ENCODE results near the gene PRKCH. TPM values are rescaled to one million over a fixed set of nuclear protein-coding genes. Genes with fewer than 3 reads are reported as not detected.
A peak's percentile ranks its signal among the peaks of the same experiment; 100 is the strongest.

Gene PRKCH
- total RNA-seq, 2 experiments from 2014 or later, result 149 to 158 TPM

GRCh38 chr14:61338457-61338856 lies 17.1 kb downstream of the PRKCH start:
- H3K27ac Mint-ChIP-seq, result peak overlapping the region; percentile 98
- H3K4me3 Mint-ChIP-seq, result peak overlapping the region; percentile 56
- CTCF ChIA-PET, result interaction anchor here (0.6 to 1.1 kb wide), 2 partner anchors 39 to 495 kb away, joined by 3 read pairs; no protein-coding TSS in a partner anchor
- no peak for DNase-seq
- H3K27me3 Mint-ChIP-seq (ENCODE audit: low read depth), result no peaks in the 10 kb centered on the region
- H3K36me3 Mint-ChIP-seq (ENCODE audit: low read depth), result peaks cover 35% of the 10 kb centered on the region
- H3K4me1 Mint-ChIP-seq (ENCODE audit: low read depth), result peaks cover 85% of the 10 kb centered on the region
- intact Hi-C loops (cut with micrococcal nuclease), result no loop called here
- H3K9me3 Mint-ChIP-seq, result no peaks in the 10 kb centered on the region

GRCh38 chr14:61341275-61342206 lies 20.2 kb downstream of the PRKCH start:
- Mint-ChIP-seq H3K9me3 (no peaks in the 10 kb centered on the region), H3K27me3 (ENCODE audit: low read depth) (no peaks in the 10 kb centered on the region), H3K27ac (peak overlapping the region; percentile 97), H3K4me1 (ENCODE audit: low read depth) (peaks cover 93% of the 10 kb centered on the region), H3K36me3 (ENCODE audit: low read depth) (peaks cover 35% of the 10 kb centered on the region), H3K4me3 (peak overlapping the region; percentile 22)
- DNase-seq, result no peak
- intact Hi-C loops (cut with micrococcal nuclease), result loop anchor here (1.0 to 5.0 kb wide), 4 partner anchors 8 to 321 kb away; no protein-coding TSS in a partner anchor
- CTCF ChIA-PET, result interaction anchor here (0.7 to 2.1 kb wide), 5 partner anchors 9 to 396 kb away, joined by 3 to 6 read pairs (median 3); no protein-coding TSS in a partner anchor

- peak; percentile 86 for DNase-seq
- peak overlapping the region; percentile 66 for H3K4me3 Mint-ChIP-seq
- H3K9me3 Mint-ChIP-seq, result no peaks in the 10 kb centered on the region
- no peaks in the 10 kb centered on the region for H3K27me3 Mint-ChIP-seq (ENCODE audit: low read depth)
- H3K36me3 Mint-ChIP-seq (ENCODE audit: low read depth), result peaks cover 37% of the 10 kb centered on the region
- H3K4me1 Mint-ChIP-seq (ENCODE audit: low read depth), result peaks cover 96% of the 10 kb centered on the region
- intact Hi-C loops (cut with micrococcal nuclease), result loop anchor here (1.0 to 5.0 kb wide), 4 partner anchors 9 to 320 kb away; no protein-coding TSS in a partner anchor
- H3K27ac Mint-ChIP-seq, result peak overlapping the region; percentile 97
- CTCF ChIA-PET, result interaction anchor here (0.6 to 2.1 kb wide), 5 partner anchors 10 to 397 kb away, joined by 3 to 6 read pairs (median 3); no protein-coding TSS in a partner anchor
Measured at GRCh38 chr14:61342486-61342885, 21.1 kb downstream of the PRKCH start.

- no peaks in the 10 kb centered on the region for H3K27me3 Mint-ChIP-seq (ENCODE audit: low read depth)
- no peaks in the 10 kb centered on the region for H3K9me3 Mint-ChIP-seq
- H3K4me3 Mint-ChIP-seq, result peak overlapping the region; percentile 66
- CTCF ChIA-PET, result interaction anchor here (0.6 to 2.1 kb wide), 4 partner anchors 16 to 53 kb away, joined by 3 to 6 read pairs (median 4); no protein-coding TSS in a partner anchor
- intact Hi-C loops (cut with micrococcal nuclease), result loop anchor here (1.0 to 5.0 kb wide), 4 partner anchors 10 to 319 kb away; no protein-coding TSS in a partner anchor
- peaks cover 96% of the 10 kb centered on the region for H3K4me1 Mint-ChIP-seq (ENCODE audit: low read depth)
- DNase-seq, result no peak
- peak overlapping the region; percentile 97 for H3K27ac Mint-ChIP-seq
- H3K36me3 Mint-ChIP-seq (ENCODE audit: low read depth), result peaks cover 32% of the 10 kb centered on the region
Measured at GRCh38 chr14:61342932-61343331, 21.6 kb downstream of the PRKCH start.

- H3K4me3 Mint-ChIP-seq, result peak overlapping the region; percentile 76
- no peak for DNase-seq
- H3K4me1 Mint-ChIP-seq (ENCODE audit: low read depth), result peaks cover 96% of the 10 kb centered on the region
- peaks cover 37% of the 10 kb centered on the region for H3K36me3 Mint-ChIP-seq (ENCODE audit: low read depth)
- H3K27me3 Mint-ChIP-seq (ENCODE audit: low read depth), result no peaks in the 10 kb centered on the region
- H3K27ac Mint-ChIP-seq, result peak overlapping the region; percentile 97
- intact Hi-C loops (cut with micrococcal nuclease), result loop anchor here (5.0 kb wide), 2 partner anchors 229 to 319 kb away; no protein-coding TSS in a partner anchor
- CTCF ChIA-PET, result interaction anchor here (0.9 to 1.7 kb wide), 6 partner anchors 10 to 493 kb away, joined by 3 to 8 read pairs (median 4); no protein-coding TSS in a partner anchor
- H3K9me3 Mint-ChIP-seq, result peaks cover under 1% of the 10 kb centered on the region
Measured at GRCh38 chr14:61343471-61343870, 22.1 kb downstream of the PRKCH start.

- Mint-ChIP-seq H3K36me3 (ENCODE audit: low read depth) (peaks cover 40% of the 10 kb centered on the region), H3K9me3 (peaks cover 5% of the 10 kb centered on the region), H3K4me3 (peak overlapping the region; percentile 76), H3K27me3 (ENCODE audit: low read depth) (no peaks in the 10 kb centered on the region), H3K27ac (peak overlapping the region; percentile 97), H3K4me1 (ENCODE audit: low read depth) (peaks cover 96% of the 10 kb centered on the region)
- DNase-seq, result peak; percentile 70
- CTCF ChIA-PET, result interaction anchor here (0.9 to 1.7 kb wide), 6 partner anchors 9 to 493 kb away, joined by 3 to 8 read pairs (median 4); no protein-coding TSS in a partner anchor
- intact Hi-C loops (cut with micrococcal nuclease), result loop anchor here (1.0 to 5.0 kb wide), 3 partner anchors 44 to 318 kb away; no protein-coding TSS in a partner anchor
Measured at GRCh38 chr14:61343991-61344405, 22.6 kb downstream of the PRKCH start.

GRCh38 chr14:61344437-61345150 lies 23.2 kb downstream of the PRKCH start:
- peak overlapping the region; percentile 97 for H3K27ac Mint-ChIP-seq
- peaks cover 42% of the 10 kb centered on the region for H3K36me3 Mint-ChIP-seq (ENCODE audit: low read depth)
- CTCF ChIA-PET, result interaction anchor here (0.9 to 1.7 kb wide), 5 partner anchors 9 to 492 kb away, joined by 3 to 8 read pairs (median 3); no protein-coding TSS in a partner anchor
- H3K27me3 Mint-ChIP-seq (ENCODE audit: low read depth), result no peaks in the 10 kb centered on the region
- DNase-seq, result no peak
- peaks cover 98% of the 10 kb centered on the region for H3K4me1 Mint-ChIP-seq (ENCODE audit: low read depth)
- H3K9me3 Mint-ChIP-seq, result peaks cover 8% of the 10 kb centered on the region
- intact Hi-C loops (cut with micrococcal nuclease), result loop anchor here (1.0 to 5.0 kb wide), 3 partner anchors 44 to 318 kb away; no protein-coding TSS in a partner anchor
- H3K4me3 Mint-ChIP-seq, result peak overlapping the region; percentile 76

- H3K9me3 Mint-ChIP-seq, result peaks cover 8% of the 10 kb centered on the region
- peaks cover 37% of the 10 kb centered on the region for H3K36me3 Mint-ChIP-seq (ENCODE audit: low read depth)
- no peak for DNase-seq
- no peaks in the 10 kb centered on the region for H3K27me3 Mint-ChIP-seq (ENCODE audit: low read depth)
- H3K4me1 Mint-ChIP-seq (ENCODE audit: low read depth), result peaks cover 98% of the 10 kb centered on the region
- H3K4me3 Mint-ChIP-seq, result peak overlapping the region; percentile 76
- H3K27ac Mint-ChIP-seq, result peak overlapping the region; percentile 97
- CTCF ChIA-PET, result interaction anchor here (0.9 kb wide), 1 partner anchor 27 kb away, joined by 3 read pairs; no protein-coding TSS in a partner anchor
- intact Hi-C loops (cut with micrococcal nuclease), result no loop called here
Measured at GRCh38 chr14:61345151-61345482, 23.7 kb downstream of the PRKCH start.

GRCh38 chr14:61346221-61346620 lies 24.8 kb downstream of the PRKCH start:
- Mint-ChIP-seq H3K4me3 (peak overlapping the region; percentile 22), H3K36me3 (ENCODE audit: low read depth) (peaks cover 31% of the 10 kb centered on the region), H3K4me1 (ENCODE audit: low read depth) (peaks cover 98% of the 10 kb centered on the region), H3K27me3 (ENCODE audit: low read depth) (no peaks in the 10 kb centered on the region), H3K27ac (peak overlapping the region; percentile 97), H3K9me3 (peaks cover 8% of the 10 kb centered on the region)
- intact Hi-C loops (cut with micrococcal nuclease), result no loop called here
- no peak for DNase-seq
- CTCF ChIA-PET, result interaction anchor here (1.2 kb wide), 1 partner anchor 114 kb away, joined by 3 read pairs; no protein-coding TSS in a partner anchor

GRCh38 chr14:61346793-61347192 lies 25.4 kb downstream of the PRKCH start:
- peaks cover 29% of the 10 kb centered on the region for H3K36me3 Mint-ChIP-seq (ENCODE audit: low read depth)
- peaks cover 8% of the 10 kb centered on the region for H3K9me3 Mint-ChIP-seq
- intact Hi-C loops (cut with micrococcal nuclease), result no loop called here
- CTCF ChIA-PET, result interaction anchor here (0.9 to 2.0 kb wide), 3 partner anchors 41 to 114 kb away, joined by 3 to 15 read pairs (median 3); no protein-coding TSS in a partner anchor
- H3K27ac Mint-ChIP-seq, result peak overlapping the region; percentile 97
- no peak for DNase-seq
- H3K27me3 Mint-ChIP-seq (ENCODE audit: low read depth), result no peaks in the 10 kb centered on the region
- H3K4me1 Mint-ChIP-seq (ENCODE audit: low read depth), result peaks cover 98% of the 10 kb centered on the region
- peak overlapping the region; percentile 64 for H3K4me3 Mint-ChIP-seq

- no peaks in the 10 kb centered on the region for H3K27me3 Mint-ChIP-seq (ENCODE audit: low read depth)
- CTCF ChIA-PET, result interaction anchor here (0.7 to 2.0 kb wide), 6 partner anchors 15 to 490 kb away, joined by 3 to 15 read pairs (median 4); no protein-coding TSS in a partner anchor
Measured at GRCh38 chr14:61347826-61348443, 26.6 kb downstream of the PRKCH start.

More at GRCh38 chr14:61347826-61348443, 26.6 kb downstream of the PRKCH start:
- intact Hi-C loops (cut with micrococcal nuclease), result no loop called here
- Mint-ChIP-seq H3K27ac (peak overlapping the region; percentile 97), H3K9me3 (peaks cover 8% of the 10 kb centered on the region), H3K4me1 (ENCODE audit: low read depth) (peaks cover 99% of the 10 kb centered on the region), H3K36me3 (ENCODE audit: low read depth) (peaks cover 33% of the 10 kb centered on the region), H3K4me3 (peak overlapping the region; percentile 64)
- peak; percentile 48 for DNase-seq

All from activated naive CD4-positive, alpha-beta T cell treated with anti-CD3 and anti-CD28 coated beads for 36 hours (primary cell).